ENCODE results near the gene USP44. TPM values are rescaled to one million over a fixed set of nuclear protein-coding genes. Genes with fewer than 3 reads are reported as not detected.

Gene USP44
- total and polyA plus RNA-seq, 2 of the 13 experiments (the other 11 are each of a cell fraction or from before 2014, with no cell fraction given) = 0.05 to 0.07 TPM

GRCh38 chr12:95473884-95474659 lies 77.2 kb downstream of the USP44 start, which contains the start of gene METAP2 (continued):
- TF ChIP-seq ETV5 (CRISPR knock-in tag; IDR thresholded peaks at IDR 0.05; ENCODE audit: borderline replicate concordance) (peak; percentile 91), ZNF205 (CRISPR knock-in tag; IDR thresholded peaks at IDR 0.05) (peak; percentile 87; the same call in 1 of the 2 replicates), NAIF1 (CRISPR knock-in tag; IDR thresholded peaks at IDR 0.05; ENCODE audit: borderline replicate concordance) (no peak), RBM22 (optimal IDR thresholded peaks at IDR 0.05; ENCODE audit: low read length) (no peak), KLF9 (CRISPR knock-in tag; IDR thresholded peaks at IDR 0.05; ENCODE audit: low read depth) (no peak), ZBTB1 (CRISPR knock-in tag; IDR thresholded peaks at IDR 0.05; ENCODE audit: borderline replicate concordance) (no peak), ATF1 (CRISPR knock-in tag; IDR thresholded peaks at IDR 0.05) (no peak), GLI4 (CRISPR knock-in tag; IDR thresholded peaks at IDR 0.05; ENCODE audit: borderline replicate concordance) (no peak; the same call in 1 of the 2 replicates), ZNF781 (CRISPR knock-in tag; IDR thresholded peaks at IDR 0.05; ENCODE audit: borderline replicate concordance, not compliant biosample characterization) (no peak), HDAC1 (CRISPR knock-in tag; IDR thresholded peaks at IDR 0.05) (peak; percentile 93), IKZF1 (IDR thresholded peaks at IDR 0.05) (no peak), THAP11 (CRISPR knock-in tag; IDR thresholded peaks at IDR 0.05) (peak; percentile 95), SNAPC2 (CRISPR knock-in tag; IDR thresholded peaks at IDR 0.05) (peak; percentile 84), GABPA (IDR thresholded peaks at IDR 0.05; ENCODE audit: low read depth, low read length) (peak; percentile 85), GABPA (CRISPR knock-in tag; IDR thresholded peaks at IDR 0.05; ENCODE audit: low read depth) (peak; percentile 96), TFDP1 (CRISPR knock-in tag; IDR thresholded peaks at IDR 0.05; ENCODE audit: borderline replicate concordance) (peak; percentile 89), TFE3 (CRISPR knock-in tag; IDR thresholded peaks at IDR 0.05) (peak; percentile 69), MBD4 (IDR thresholded peaks at IDR 0.05; ENCODE audit: borderline replicate concordance, low read length) (no peak), UBTF (CRISPR knock-in tag; IDR thresholded peaks at IDR 0.05) (peak; percentile 98)
- TF ChIP-seq, protein P1, sequence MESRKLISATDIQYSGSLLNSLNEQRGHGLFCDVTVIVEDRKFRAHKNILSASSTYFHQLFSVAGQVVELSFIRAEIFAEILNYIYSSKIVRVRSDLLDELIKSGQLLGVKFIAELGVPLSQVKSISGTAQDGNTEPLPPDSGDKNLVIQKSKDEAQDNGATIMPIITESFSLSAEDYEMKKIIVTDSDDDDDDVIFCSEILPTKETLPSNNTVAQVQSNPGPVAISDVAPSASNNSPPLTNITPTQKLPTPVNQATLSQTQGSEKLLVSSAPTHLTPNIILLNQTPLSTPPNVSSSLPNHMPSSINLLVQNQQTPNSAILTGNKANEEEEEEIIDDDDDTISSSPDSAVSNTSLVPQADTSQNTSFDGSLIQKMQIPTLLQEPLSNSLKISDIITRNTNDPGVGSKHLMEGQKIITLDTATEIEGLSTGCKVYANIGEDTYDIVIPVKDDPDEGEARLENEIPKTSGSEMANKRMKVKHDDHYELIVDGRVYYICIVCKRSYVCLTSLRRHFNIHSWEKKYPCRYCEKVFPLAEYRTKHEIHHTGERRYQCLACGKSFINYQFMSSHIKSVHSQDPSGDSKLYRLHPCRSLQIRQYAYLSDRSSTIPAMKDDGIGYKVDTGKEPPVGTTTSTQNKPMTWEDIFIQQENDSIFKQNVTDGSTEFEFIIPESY (CRISPR knock-in tag; IDR thresholded peaks at IDR 0.05) = no peak
- TF ChIP-seq, protein P2, sequence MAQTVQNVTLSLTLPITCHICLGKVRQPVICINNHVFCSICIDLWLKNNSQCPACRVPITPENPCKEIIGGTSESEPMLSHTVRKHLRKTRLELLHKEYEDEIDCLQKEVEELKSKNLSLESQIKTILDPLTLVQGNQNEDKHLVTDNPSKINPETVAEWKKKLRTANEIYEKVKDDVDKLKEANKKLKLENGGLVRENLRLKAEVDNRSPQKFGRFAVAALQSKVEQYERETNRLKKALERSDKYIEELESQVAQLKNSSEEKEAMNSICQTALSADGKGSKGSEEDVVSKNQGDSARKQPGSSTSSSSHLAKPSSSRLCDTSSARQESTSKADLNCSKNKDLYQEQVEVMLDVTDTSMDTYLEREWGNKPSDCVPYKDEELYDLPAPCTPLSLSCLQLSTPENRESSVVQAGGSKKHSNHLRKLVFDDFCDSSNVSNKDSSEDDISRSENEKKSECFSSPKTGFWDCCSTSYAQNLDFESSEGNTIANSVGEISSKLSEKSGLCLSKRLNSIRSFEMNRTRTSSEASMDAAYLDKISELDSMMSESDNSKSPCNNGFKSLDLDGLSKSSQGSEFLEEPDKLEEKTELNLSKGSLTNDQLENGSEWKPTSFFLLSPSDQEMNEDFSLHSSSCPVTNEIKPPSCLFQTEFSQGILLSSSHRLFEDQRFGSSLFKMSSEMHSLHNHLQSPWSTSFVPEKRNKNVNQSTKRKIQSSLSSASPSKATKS (CRISPR knock-in tag; IDR thresholded peaks at IDR 0.05) = peak; percentile 77; the same call in 1 of the 2 replicates

All from HepG2 (cell line).